ENCODE results near the gene CGRRF1. TPM values are rescaled to one million over a fixed set of nuclear protein-coding genes. Genes with fewer than 3 reads are reported as not detected.
A peak's percentile ranks its signal among the peaks of the same experiment; 100 is the strongest.

The CGRRF1 gene
- total RNA-seq, 2 experiments from 2014 or later = 9.6 to 10.0 TPM

- ATAC-seq = no peak
- H3K36me3 Mint-ChIP-seq (ENCODE audit: low read depth) = peaks cover 32% of the 10 kb centered on the region
- peaks cover 14% of the 10 kb centered on the region for H3K9me3 Mint-ChIP-seq
- POLR2A ChIA-PET = interaction anchor here (0.6 to 2.7 kb wide), 6 partner anchors 103 to 312 kb away, joined by 3 to 13 read pairs (median 4); no protein-coding TSS in a partner anchor
- H3K4me3 Mint-ChIP-seq = peak overlapping the region; percentile 84
- CTCF ChIA-PET = interaction anchor here (0.9 to 8.5 kb wide), 11 partner anchors 74 to 237 kb away, joined by 3 to 247 read pairs (median 4); no protein-coding TSS in a partner anchor
- no peak for TF ChIP-seq CTCF (IDR thresholded peaks at IDR 0.05)
- H3K4me1 Mint-ChIP-seq (ENCODE audit: low read depth) = peaks cover 19% of the 10 kb centered on the region
- H3K27ac Mint-ChIP-seq = no peak overlapping the region
- peaks cover 23% of the 10 kb centered on the region for H3K27me3 Mint-ChIP-seq
- no peak for DNase-seq
- intact Hi-C loops (cut with micrococcal nuclease) = loop anchor here (5.0 to 10.0 kb wide), 2 partner anchors 153 to 316 kb away; no protein-coding TSS in a partner anchor
Measured at GRCh38 chr14:54568821-54569595, 59.3 kb downstream of the CGRRF1 start.

- intact Hi-C loops (cut with micrococcal nuclease) = loop anchor here (5.0 kb wide), 2 partner anchors 57 to 122 kb away; no protein-coding TSS in a partner anchor
- peaks cover 27% of the 10 kb centered on the region for H3K27me3 Mint-ChIP-seq
- peaks cover 35% of the 10 kb centered on the region for H3K36me3 Mint-ChIP-seq (ENCODE audit: low read depth)
- ChIA-PET POLR2A (no interaction called here), CTCF (interaction anchor here (1.8 to 8.5 kb wide), 3 partner anchors 73 to 205 kb away, joined by 7 to 247 read pairs (median 50); no protein-coding TSS in a partner anchor)
- no peak for TF ChIP-seq CTCF (IDR thresholded peaks at IDR 0.05)
- DNase-seq (no peak), ATAC-seq (no peak)
- H3K4me3 Mint-ChIP-seq = no peak overlapping the region
- peaks cover 16% of the 10 kb centered on the region for H3K9me3 Mint-ChIP-seq
- no peak overlapping the region for H3K27ac Mint-ChIP-seq
- peaks cover 11% of the 10 kb centered on the region for H3K4me1 Mint-ChIP-seq (ENCODE audit: low read depth)
Measured at GRCh38 chr14:54570047-54570446, 60.3 kb downstream of the CGRRF1 start.

- DNase-seq (no peak), ATAC-seq (no peak)
- Mint-ChIP-seq H3K27me3 (peaks cover 27% of the 10 kb centered on the region), H3K9me3 (peaks cover 16% of the 10 kb centered on the region), H3K27ac (no peak overlapping the region), H3K4me1 (ENCODE audit: low read depth) (peaks cover 11% of the 10 kb centered on the region), H3K4me3 (no peak overlapping the region), H3K36me3 (ENCODE audit: low read depth) (peaks cover 35% of the 10 kb centered on the region)
- intact Hi-C loops (cut with micrococcal nuclease) = loop anchor here (5.0 kb wide), 2 partner anchors 56 to 121 kb away; no protein-coding TSS in a partner anchor
- no peak for TF ChIP-seq CTCF (IDR thresholded peaks at IDR 0.05)
- ChIA-PET POLR2A (interaction anchor here (1.2 kb wide), 1 partner anchor 22 kb away, joined by 3 read pairs; no protein-coding TSS in a partner anchor), CTCF (interaction anchor here (0.6 to 5.7 kb wide), 3 partner anchors 120 to 389 kb away, joined by 3 to 50 read pairs (median 4); no protein-coding TSS in a partner anchor)
Measured at GRCh38 chr14:54570631-54571415, 61.1 kb downstream of the CGRRF1 start.

GRCh38 chr14:54572316-54572715 lies 62.6 kb downstream of the CGRRF1 start:
- intact Hi-C loops (cut with micrococcal nuclease) = loop anchor here (5.0 kb wide), 2 partner anchors 55 to 120 kb away; no protein-coding TSS in a partner anchor
- POLR2A ChIA-PET = no interaction called here
- peak; percentile 72 for TF ChIP-seq CTCF (IDR thresholded peaks at IDR 0.05)
- H3K36me3 Mint-ChIP-seq (ENCODE audit: low read depth) = peaks cover 35% of the 10 kb centered on the region
- H3K27me3 Mint-ChIP-seq = peaks cover 36% of the 10 kb centered on the region
- peaks cover 11% of the 10 kb centered on the region for H3K4me1 Mint-ChIP-seq (ENCODE audit: low read depth)
- no peak overlapping the region for H3K4me3 Mint-ChIP-seq
- peaks cover 16% of the 10 kb centered on the region for H3K9me3 Mint-ChIP-seq
- DNase-seq (peak; percentile 57), ATAC-seq (no peak)
- CTCF ChIA-PET = interaction anchor here (0.8 to 5.7 kb wide), 4 partner anchors 60 to 203 kb away, joined by 3 to 50 read pairs (median 6); no protein-coding TSS in a partner anchor
- H3K27ac Mint-ChIP-seq = no peak overlapping the region

Data from activated CD8-positive, alpha-beta T cell treated with anti-CD3 and anti-CD28 coated beads for 36 hours (primary cell).